Neural progenitor cell (in vitro differentiated cells): ENCODE measurements around the gene DNMT1.

Source experiments
- CTCF ChIP-seq: fragments of 200-600 bp; sonication (generic); IDR thresholded peaks from 2 replicates; pipeline ENCODE4 v1.5.1; 2017; ENCODE audit warnings: antibody characterized with exemption, mild to moderate bottlenecking
- EZH2 ChIP-seq: fragments of 200-600 bp; sonication (generic); IDR thresholded peaks from 2 replicates; pipeline ENCODE4 v1.6.1; 2017; ENCODE audit warnings: antibody characterized with exemption, mild to moderate bottlenecking, moderate library complexity
- EZH2phosphoT487 ChIP-seq: fragments of 200-600 bp; sonication (generic); IDR thresholded peaks from 2 replicates; pipeline ENCODE4 v1.6.1; 2017; ENCODE audit warnings: antibody characterized with exemption

- TF ChIP-seq EZH2 (no peak), EZH2phosphoT487 (no peak), CTCF (no peak)
Measured at GRCh38 chr19:10112037-10112761, 82.6 kb downstream of the DNMT1 start.
